Lower leg skin (tissue), 4 donors: ENCODE results near the gene CCRL2. TPM values are rescaled to one million over a fixed set of nuclear protein-coding genes. Genes with fewer than 3 reads are reported as not detected.

ENCODE experiments used
- DNase-seq, 2 donors: peaks; one replicate each; pipeline ENCODE4 v3.0.0-alpha.2; 2019; ENCODE audit warnings: low spot score in 2 of 2
- H3K4me3 ChIP-seq: fragments of 200-600 bp; sonication (generic); 2 replicates; pipeline ENCODE4 v1.5.1; 2017; ENCODE audit warnings: mild to moderate bottlenecking, low read depth; ENCODE audit not compliant: poor library complexity, severe bottlenecking
- POLR2A ChIP-seq, 2 donors: fragments of 450-650 bp; IDR thresholded peaks; one replicate each; pipeline ENCODE4 v1.6.1; 2016 to 2017; ENCODE audit warnings: antibody characterized with exemption in 2 of 2, mild to moderate bottlenecking in 1 of 2, moderate library complexity in 1 of 2
- WGBS, 2 donors: methylation state at CpG; one replicate each; pipeline ENCODE4 v1.1.5; 2018; 5-methylcytosine and 5-hydroxymethylcytosine counted together
- intact Hi-C: fragments of 100-400 bp; cut with DNase I; formaldehyde crosslinking; loops from one replicate; pipeline ENCODE4 v1.15.0; 2023; ENCODE audit warnings: low total_unique reads
- total RNA-seq, 4 donors: library from RNA; depleted of rRNA; stranded (reverse); fragments of >200 nt; gene quantifications; one replicate each; pipeline ENCODE4 v1.1.0, GENCODE V29; 2016
- TF ChIP-seq, protein P1 (sequence below), 3 donors: fragments of 450-650 bp; IDR thresholded peaks; one replicate each; pipeline ENCODE4 v1.5.1; 2016; ENCODE audit warnings: antibody characterized with exemption in 3 of 3, mild to moderate bottlenecking in 3 of 3, moderate library complexity in 2 of 3

The CCRL2 gene
- total RNA-seq, 4 donors from 2014 or later = 0.32 to 1.2 (median 0.78) TPM

DNA sequence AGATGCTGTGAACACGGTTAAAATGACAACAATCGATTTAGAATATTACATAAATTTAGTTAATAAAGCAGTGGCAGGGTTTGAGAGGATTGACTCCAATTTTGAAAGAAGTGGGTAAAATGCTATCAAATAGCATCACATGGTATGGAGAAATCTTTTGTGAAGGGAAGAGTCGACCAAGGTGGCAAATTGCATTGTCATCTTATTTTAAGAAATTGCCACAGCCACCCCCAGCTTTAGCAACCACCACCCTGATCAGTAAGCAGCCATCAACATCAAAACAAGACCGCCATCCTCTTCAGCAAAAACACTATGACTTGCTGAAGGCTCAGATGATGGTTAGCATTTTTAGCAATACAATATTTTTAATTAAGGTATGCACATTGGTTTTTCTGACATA lies 42.0 kb upstream of the CCRL2 start:
- no peak overlapping the region for H3K4me3 ChIP-seq
- intact Hi-C loops = no loop called here
- 85% methylated on average over 4 of the region's 4 CpGs for WGBS, 2 donors
- TF ChIP-seq POLR2A (IDR thresholded peaks at IDR 0.05) = no peak
- TF ChIP-seq, protein P1, sequence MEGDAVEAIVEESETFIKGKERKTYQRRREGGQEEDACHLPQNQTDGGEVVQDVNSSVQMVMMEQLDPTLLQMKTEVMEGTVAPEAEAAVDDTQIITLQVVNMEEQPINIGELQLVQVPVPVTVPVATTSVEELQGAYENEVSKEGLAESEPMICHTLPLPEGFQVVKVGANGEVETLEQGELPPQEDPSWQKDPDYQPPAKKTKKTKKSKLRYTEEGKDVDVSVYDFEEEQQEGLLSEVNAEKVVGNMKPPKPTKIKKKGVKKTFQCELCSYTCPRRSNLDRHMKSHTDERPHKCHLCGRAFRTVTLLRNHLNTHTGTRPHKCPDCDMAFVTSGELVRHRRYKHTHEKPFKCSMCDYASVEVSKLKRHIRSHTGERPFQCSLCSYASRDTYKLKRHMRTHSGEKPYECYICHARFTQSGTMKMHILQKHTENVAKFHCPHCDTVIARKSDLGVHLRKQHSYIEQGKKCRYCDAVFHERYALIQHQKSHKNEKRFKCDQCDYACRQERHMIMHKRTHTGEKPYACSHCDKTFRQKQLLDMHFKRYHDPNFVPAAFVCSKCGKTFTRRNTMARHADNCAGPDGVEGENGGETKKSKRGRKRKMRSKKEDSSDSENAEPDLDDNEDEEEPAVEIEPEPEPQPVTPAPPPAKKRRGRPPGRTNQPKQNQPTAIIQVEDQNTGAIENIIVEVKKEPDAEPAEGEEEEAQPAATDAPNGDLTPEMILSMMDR (IDR thresholded peaks at IDR 0.05) = no peak
- DNase-seq = no peak

DNA sequence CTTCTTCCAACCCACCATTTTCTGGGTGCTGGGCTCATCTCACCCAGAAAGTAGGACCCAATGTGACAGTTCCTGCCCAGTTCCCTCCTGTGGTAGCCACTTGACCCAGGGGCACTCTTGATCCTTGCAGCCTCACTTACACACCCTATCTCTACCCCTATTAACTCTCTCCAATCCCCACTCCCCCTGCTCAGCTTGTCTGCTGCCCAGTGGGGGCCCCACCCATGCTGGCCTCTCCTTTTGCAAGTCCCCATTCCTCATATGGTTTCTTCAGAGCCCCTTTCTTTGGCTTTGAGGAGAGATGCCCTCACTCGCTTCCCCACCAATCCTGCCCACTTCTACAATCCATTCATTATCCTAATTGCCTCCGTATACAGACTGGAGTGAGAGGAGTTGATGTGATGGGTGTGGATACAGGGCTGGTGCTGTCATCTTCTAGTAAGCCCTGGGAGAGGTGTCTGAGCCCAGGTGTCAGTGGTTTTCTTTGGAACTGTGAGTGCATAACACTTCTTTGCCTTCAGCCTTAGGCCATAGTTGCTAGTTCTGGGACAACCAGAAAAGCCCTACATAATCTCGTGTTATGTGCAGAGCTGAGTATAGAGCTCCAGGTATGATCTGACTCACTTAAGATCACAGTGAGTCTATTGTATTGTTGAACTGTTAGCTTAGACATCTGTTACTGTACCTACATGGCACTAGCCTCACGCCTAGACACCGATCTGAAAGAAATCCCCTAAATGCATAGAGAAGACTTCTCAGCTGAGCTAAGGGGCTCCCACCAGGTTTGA lies 41.1 kb upstream of the CCRL2 start:
- TF ChIP-seq, protein P1 (IDR thresholded peaks at IDR 0.05) = no peak
- no peak for TF ChIP-seq POLR2A (IDR thresholded peaks at IDR 0.05)
- no peak for DNase-seq
- intact Hi-C loops = no loop called here
- no peak overlapping the region for H3K4me3 ChIP-seq
- WGBS, 2 donors = 77 to 80% methylated on average over 5 of the region's 5 CpGs

DNA sequence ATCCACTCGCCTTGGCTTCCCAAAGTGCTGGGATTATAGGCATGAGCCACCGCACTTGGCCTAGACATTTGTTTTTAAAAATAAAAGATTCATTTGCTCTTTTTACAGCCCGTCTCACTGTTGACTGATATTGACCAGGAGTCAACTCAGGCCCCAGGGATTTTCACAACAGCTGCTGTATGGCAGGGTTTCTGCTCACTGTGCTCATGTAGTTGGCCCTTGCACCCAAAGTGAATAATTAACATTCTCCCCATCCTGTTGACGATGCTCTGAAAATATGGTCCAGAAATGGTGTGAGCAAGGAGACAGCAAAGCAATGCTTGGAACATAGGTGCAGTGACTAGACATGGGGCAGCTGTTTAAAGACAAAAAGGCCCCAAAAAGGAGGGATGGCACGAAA lies 39.2 kb upstream of the CCRL2 start:
- no peak for DNase-seq
- intact Hi-C loops = no loop called here
- no peak overlapping the region for H3K4me3 ChIP-seq
- 88 to 91% methylated on average over 5 of the region's 5 CpGs for WGBS, 2 donors
- TF ChIP-seq, protein P1 (IDR thresholded peaks at IDR 0.05) = no peak
- TF ChIP-seq POLR2A (IDR thresholded peaks at IDR 0.05) = no peak

GRCh38 chr3:46368569-46368968 lies 38.5 kb upstream of the CCRL2 start:
- peak in 1 of 2 donors; percentile 32 for DNase-seq

GRCh38 chr3:46369151-46369550 lies 37.9 kb upstream of the CCRL2 start:
- WGBS, 2 donors = 70 to 91% methylated on average over 4 of the region's 4 CpGs
- intact Hi-C loops = no loop called here
- H3K4me3 ChIP-seq = no peak overlapping the region
- TF ChIP-seq, protein P1 (IDR thresholded peaks at IDR 0.05) = no peak
- TF ChIP-seq POLR2A (IDR thresholded peaks at IDR 0.05) = no peak
- no peak for DNase-seq

More at GRCh38 chr3:46368569-46368968, 38.5 kb upstream of the CCRL2 start:
- WGBS, 2 donors = 62 to 76% methylated on average over 7 of the region's 7 CpGs
- TF ChIP-seq, protein P1 (IDR thresholded peaks at IDR 0.05) = no peak
- TF ChIP-seq POLR2A (IDR thresholded peaks at IDR 0.05) = no peak
- intact Hi-C loops = no loop called here
- no peak overlapping the region for H3K4me3 ChIP-seq
